OCI-M2 (cell line): ENCODE results near the gene MORC2.

ENCODE experiments used
- DNase-seq: peaks from one replicate; lab custom pipeline; 2025; ENCODE audit not compliant: unreplicated experiment; lab: John Stamatoyannopoulos, UW

The MORC2 gene

DNA sequence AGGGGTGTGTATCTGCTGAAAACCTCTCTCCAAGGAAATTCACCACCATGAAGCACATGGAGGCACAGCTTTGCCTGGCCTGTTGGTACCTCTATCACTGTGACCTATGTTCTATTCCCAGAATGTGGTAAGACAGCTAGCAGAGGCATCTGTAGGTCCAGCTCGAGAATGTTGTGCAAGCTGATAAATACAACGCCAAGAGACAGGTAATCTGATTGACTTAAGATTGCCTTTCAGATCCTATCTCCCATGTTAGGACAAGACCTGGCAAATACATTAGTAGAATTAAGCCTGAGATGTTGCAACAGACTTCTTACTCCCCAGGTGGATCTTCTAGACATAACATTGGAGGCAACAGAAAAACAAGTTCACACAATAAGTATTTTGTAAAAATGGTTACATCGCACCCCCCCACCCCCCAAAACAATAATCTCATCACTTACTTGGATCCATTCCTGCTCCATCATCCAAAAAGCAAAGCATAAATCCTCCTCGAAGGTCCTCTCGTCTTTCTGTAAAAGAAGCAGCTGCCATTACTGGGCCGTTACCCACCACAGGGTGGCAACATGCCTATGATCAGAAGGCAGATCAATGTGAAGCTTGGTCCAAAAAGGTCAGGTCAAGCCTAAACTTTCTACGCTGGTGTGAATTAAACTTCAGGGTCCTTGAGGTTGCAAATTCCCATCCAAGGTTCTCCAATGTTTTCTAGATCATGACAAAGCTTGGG, 18.5 kb downstream of the MORC2 start:
- DNase-seq: no peak

DNA sequence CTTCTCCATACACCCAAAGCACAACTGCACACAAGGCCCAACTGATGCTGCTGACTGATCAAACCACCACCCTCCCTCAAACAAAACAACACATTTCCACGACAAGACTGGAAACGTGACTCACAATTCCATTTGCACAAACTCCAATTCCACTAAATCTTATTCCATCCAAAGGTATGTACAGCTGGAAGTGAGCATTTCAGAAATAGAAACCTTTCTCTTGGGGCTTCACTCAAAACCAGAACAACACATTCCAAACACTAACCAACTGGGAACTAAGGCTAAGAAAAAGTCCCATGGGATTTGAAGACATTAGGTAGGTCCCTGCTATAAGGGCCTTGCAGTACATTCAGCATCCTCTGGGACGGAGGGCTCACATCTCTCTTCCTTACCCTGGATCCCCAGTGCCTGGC, 19.6 kb downstream of the MORC2 start:
- DNase-seq: no peak

- no peak for DNase-seq
Measured at GRCh38 chr22:30947816-30948454, 20.6 kb downstream of the MORC2 start.

DNA sequence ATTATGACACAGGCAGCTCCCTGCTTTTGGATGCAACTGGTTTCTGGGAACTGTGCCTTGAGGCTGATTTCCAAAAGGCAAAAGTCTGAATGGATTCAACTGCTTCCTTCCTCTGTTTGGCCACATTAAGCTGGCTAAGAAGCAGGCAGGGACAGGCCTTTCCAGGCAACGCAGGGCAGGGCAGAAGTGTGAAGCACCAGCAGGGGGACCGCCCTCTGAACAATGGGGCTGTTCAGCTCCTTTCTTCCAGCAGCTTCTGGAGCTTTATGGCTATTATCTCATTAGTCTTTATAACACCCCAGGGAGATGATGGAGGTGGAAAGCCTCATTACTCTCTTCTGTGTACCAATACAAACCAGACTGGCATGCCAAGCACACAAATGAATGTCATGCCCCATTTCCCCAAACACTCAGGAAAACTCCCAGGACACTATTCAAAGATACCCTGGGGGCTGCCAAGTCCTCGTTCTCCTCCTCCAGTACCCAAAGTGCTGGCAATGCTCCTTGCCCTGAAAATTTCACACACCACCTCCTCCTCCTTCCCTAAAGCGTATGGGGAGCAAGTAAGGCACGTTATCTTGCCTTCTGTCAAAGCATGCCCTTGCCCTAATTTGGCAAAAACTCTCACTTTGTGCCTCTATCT, 21.3 kb downstream of the MORC2 start:
- no peak for DNase-seq

DNA sequence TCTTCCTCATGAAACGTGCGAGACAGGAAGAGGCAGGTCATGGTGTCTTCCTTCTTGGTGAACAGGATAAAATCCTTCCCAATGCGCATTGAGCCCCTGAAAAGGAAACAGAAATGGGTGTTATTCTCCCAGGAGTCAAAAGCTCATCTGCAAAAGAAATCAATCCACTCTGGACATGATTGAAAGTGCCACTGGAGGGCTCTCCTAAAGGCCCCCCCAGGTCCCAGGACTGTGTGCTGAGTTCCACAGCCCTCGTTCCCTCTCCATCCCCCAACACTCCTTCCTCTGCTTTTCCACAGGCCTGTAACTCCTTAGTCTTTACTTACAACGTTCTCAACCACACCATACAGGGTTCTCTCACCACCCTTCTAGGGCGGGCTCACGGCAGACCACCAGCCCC, 22.2 kb downstream of the MORC2 start:
- no peak for DNase-seq

- DNase-seq: no peak
Measured at GRCh38 chr22:30945653-30946052, 22.9 kb downstream of the MORC2 start.

- no peak for DNase-seq
Measured at GRCh38 chr22:30944986-30945385, 23.6 kb downstream of the MORC2 start.

- DNase-seq: no peak
Measured at GRCh38 chr22:30943368-30943767, 25.2 kb downstream of the MORC2 start.

GRCh38 chr22:30941363-30941740, 27.2 kb downstream of the MORC2 start:
- DNase-seq: no peak

GRCh38 chr22:30940685-30941362, 27.8 kb downstream of the MORC2 start:
- DNase-seq: no peak

DNA sequence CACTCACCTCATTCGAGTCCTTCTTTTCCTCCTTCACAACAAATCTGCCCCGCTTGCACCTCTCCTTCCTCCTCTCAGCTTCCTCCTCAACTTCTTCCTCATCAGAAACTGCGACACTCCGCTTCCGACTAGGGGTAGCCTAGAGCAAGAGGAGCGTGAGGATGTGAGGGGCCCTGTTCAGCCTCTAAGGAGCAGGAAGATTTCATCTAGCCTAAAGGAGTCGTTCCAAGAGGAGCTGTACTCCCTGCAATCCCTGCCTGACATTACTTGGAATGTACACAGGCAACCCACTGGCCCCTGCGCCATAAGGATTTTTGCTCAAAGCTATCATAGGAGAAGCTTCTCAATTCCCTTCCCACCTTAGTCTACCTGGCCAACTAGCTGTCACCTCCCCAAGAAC, 34.5 kb downstream of the MORC2 start:
- no peak for DNase-seq

DNA sequence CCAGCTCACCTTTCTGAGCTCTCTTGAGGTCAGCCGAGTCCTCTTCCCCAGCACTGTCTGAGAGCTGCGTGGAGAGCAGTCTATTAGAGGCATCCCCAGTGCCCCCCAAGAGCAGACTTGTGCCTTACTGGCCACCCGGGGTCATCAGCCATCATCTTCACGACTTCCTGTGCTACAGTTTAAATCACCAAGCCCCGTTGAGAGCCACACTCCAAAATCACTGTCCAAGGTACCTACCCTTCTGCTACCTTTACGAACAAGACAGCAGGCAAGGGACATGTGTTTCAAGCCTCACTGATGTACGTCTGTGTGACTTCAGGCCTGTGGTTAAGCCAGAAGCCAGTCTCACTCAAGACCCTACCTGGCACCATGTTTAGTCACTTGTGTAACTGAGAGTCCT, 35.1 kb downstream of the MORC2 start:
- no peak for DNase-seq

DNA sequence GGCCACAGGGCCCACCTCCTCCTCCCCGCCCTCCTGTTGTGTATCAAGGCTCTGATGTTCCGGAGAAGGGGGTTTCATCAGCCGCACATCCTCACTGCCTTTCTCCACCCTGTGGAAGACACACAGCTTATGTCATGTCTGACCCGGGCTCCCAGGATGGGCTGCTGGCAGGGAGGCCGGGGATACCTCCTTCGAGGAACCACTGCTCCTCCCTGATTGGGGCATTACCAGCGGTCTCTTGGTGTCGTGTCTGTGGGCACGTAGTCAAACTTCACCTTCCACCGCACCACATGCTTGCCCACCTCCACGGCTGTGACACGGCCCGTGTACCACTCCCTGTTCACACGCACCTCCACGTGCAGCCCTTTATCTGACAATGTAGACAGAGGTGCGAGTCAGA, 35.9 kb downstream of the MORC2 start:
- DNase-seq: no peak

DNA sequence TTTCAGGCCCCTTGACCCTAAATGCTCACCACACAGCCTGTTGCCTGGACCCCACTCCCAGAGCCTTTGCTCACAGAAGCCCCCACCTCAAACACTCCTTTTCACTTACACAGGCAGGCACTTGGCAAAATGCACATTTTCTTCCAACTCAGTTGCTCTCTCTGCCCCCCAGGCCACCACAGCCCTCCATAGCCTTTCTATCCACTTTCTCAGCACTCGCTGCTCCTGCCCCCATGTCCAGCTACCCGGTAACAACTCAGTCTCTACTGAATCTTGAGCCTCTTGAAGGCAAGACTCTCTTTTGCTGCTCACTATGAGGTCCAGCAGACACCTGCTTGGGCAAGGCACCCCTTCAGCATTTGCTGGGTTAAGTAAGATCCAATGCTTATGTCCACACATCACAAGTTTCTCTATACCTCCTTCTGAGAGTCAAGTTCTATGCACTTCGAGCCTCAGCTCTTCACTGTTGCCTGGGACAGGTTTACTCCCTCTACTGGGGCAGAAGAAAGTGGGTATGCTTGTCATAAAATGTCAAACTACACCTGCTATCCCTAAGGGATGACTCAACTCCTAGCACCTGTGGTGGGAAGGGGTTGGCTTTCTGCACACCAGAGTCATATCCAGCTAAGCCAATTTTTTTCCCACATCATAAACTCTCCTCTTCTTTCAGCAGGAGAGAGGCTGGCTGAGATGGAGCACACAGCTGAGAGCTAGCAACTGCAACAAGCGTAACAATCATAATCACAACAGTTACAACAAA, 36.9 kb downstream of the MORC2 start:
- no peak for DNase-seq

GRCh38 chr22:30930228-30930627, 38.3 kb downstream of the MORC2 start:
- no peak for DNase-seq

DNA sequence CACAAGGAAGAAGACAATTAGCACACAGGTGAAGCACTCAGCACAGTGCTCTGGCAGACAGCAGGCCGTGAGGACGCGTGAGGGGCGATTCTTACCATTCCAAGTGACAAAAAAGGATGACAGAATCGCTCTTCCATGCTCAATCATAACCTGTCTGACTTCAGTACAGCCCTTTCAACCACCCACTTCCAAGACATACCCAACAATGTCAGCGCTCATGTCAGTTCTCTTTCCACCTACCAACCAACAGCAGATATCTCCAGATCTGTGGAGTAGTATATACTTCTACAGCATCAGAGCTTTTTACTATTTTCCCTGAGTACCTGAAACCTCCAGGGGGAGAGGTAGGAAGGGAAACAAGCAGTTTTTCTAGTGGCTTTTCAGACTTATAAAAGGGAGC, 40.2 kb downstream of the MORC2 start:
- no peak for DNase-seq

- DNase-seq: no peak
Measured at GRCh38 chr22:30927806-30928205, 40.8 kb downstream of the MORC2 start.

- no peak for DNase-seq
Measured at GRCh38 chr22:30926706-30927105, 41.9 kb downstream of the MORC2 start.

DNA sequence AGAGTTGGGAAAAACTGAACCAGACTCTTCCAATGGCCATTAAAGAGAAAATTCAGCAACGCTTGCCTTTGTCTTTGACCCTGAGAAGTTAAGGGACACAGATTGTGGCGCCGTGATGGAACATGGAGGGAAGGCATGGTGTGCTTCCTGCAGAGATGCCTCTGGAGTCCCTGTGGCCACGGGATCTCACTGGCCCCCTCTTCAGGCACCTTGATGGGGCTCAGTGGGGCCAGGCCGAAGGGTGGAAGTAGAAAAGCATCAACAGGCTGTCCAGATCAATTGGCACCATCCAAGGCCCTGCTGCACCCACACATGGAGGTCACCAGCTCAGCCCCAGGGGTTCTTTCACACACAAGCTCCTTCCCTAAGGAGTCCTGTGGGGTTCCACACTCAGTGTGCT, 42.9 kb downstream of the MORC2 start:
- no peak for DNase-seq

GRCh38 chr22:30923168-30923900, 45.2 kb downstream of the MORC2 start:
- no peak for DNase-seq
